ENCODE data around the gene CDK2AP2. TPM values are rescaled to one million over a fixed set of nuclear protein-coding genes. Genes with fewer than 3 reads are reported as not detected.

CDK2AP2 gene
- total and polyA plus RNA-seq, 2 experiments from 2014 or later, result 29.6 to 55.2 TPM

- TF ChIP-seq EZH2phosphoT487 (IDR thresholded peaks at IDR 0.05; ENCODE audit: insufficient read depth, low read depth), result no peak
- TF ChIP-seq EZH2 (IDR thresholded peaks at IDR 0.05; ENCODE audit: insufficient read depth, poor library complexity, severe bottlenecking), result no peak
- Histone ChIP-seq H3K9ac (no peak overlapping the region), H3K4me1 (ENCODE audit: insufficient read depth) (no peaks in the 10 kb centered on the region), H3K79me2 (ENCODE audit: insufficient read depth) (0 out of 2 replicates have a peak, but pooled peaks cover 5% of the 10 kb centered on the region), H3K9me3 (ENCODE audit: low read depth) (no peaks in the 10 kb centered on the region), H3K27ac (no peak overlapping the region), H3K27me3 (replicated peaks; ENCODE audit: insufficient read depth) (no peaks in the 10 kb centered on the region), H3K36me3 (ENCODE audit: low read depth) (no peaks in the 10 kb centered on the region), H3K4me3 (no peak overlapping the region), H2AFZ (no peak overlapping the region), H3K4me2 (ENCODE audit: unreplicated experiment) (no peak overlapping the region), H3F3A (ENCODE audit: insufficient read depth) (no peaks in the 10 kb centered on the region), H4K20me1 (ENCODE audit: insufficient read depth) (no peaks in the 10 kb centered on the region), H3K9me2 (ENCODE audit: insufficient read depth) (no peaks in the 10 kb centered on the region)
- 88 to 90% methylated on average over 19 to 24 of the region's 24 CpGs for WGBS, 2 experiments (ENCODE audit: low coverage in 1 of 2, low lambda C conversion rate in 2 of 2, missing lambda C conversion rate in 2 of 2)
- in situ Hi-C loops (cut with MboI), result no loop called here
- no peak for DNase-seq
Measured at GRCh38 chr11:67491276-67492068, 16.5 kb downstream of the CDK2AP2 start.

DNA sequence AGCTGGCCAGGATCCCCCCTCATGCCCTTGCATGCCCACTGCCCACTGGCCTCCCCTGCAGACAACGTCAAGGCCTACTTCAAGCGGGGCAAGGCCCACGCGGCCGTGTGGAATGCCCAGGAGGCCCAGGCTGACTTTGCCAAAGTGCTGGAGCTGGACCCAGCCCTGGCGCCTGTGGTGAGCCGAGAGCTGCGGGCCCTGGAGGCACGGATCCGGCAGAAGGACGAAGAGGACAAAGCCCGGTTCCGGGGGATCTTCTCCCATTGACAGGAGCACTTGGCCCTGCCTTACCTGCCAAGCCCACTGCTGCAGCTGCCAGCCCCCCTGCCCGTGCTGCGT, 17.3 kb downstream of the CDK2AP2 start:
- TF ChIP-seq EZH2phosphoT487 (IDR thresholded peaks at IDR 0.05; ENCODE audit: insufficient read depth, low read depth) (no peak), EZH2 (IDR thresholded peaks at IDR 0.05; ENCODE audit: insufficient read depth, poor library complexity, severe bottlenecking) (no peak)
- no peaks in the 10 kb centered on the region for H3K9me3 ChIP-seq (ENCODE audit: low read depth)
- H2AFZ ChIP-seq, result no peak overlapping the region
- no peak overlapping the region for H3K4me2 ChIP-seq (ENCODE audit: unreplicated experiment)
- no peaks in the 10 kb centered on the region for H3K36me3 ChIP-seq (ENCODE audit: low read depth)
- H3K4me3 ChIP-seq, result no peak overlapping the region
- H3K27me3 ChIP-seq (replicated peaks; ENCODE audit: insufficient read depth), result no peaks in the 10 kb centered on the region
- no peak overlapping the region for H3K27ac ChIP-seq
- no peaks in the 10 kb centered on the region for H3K9me2 ChIP-seq (ENCODE audit: insufficient read depth)
- no peaks in the 10 kb centered on the region for H3F3A ChIP-seq (ENCODE audit: insufficient read depth)
- no peak for DNase-seq
- in situ Hi-C loops (cut with MboI), result no loop called here
- no peaks in the 10 kb centered on the region for H4K20me1 ChIP-seq (ENCODE audit: insufficient read depth)
- H3K79me2 ChIP-seq (ENCODE audit: insufficient read depth), result 0 out of 2 replicates have a peak, but pooled peaks cover 9% of the 10 kb centered on the region
- no peaks in the 10 kb centered on the region for H3K4me1 ChIP-seq (ENCODE audit: insufficient read depth)
- 86 to 87% methylated on average over 15 of the region's 15 CpGs for WGBS, 2 experiments (ENCODE audit: low coverage in 1 of 2, low lambda C conversion rate in 2 of 2, missing lambda C conversion rate in 2 of 2)
- no peak overlapping the region for H3K9ac ChIP-seq

DNA sequence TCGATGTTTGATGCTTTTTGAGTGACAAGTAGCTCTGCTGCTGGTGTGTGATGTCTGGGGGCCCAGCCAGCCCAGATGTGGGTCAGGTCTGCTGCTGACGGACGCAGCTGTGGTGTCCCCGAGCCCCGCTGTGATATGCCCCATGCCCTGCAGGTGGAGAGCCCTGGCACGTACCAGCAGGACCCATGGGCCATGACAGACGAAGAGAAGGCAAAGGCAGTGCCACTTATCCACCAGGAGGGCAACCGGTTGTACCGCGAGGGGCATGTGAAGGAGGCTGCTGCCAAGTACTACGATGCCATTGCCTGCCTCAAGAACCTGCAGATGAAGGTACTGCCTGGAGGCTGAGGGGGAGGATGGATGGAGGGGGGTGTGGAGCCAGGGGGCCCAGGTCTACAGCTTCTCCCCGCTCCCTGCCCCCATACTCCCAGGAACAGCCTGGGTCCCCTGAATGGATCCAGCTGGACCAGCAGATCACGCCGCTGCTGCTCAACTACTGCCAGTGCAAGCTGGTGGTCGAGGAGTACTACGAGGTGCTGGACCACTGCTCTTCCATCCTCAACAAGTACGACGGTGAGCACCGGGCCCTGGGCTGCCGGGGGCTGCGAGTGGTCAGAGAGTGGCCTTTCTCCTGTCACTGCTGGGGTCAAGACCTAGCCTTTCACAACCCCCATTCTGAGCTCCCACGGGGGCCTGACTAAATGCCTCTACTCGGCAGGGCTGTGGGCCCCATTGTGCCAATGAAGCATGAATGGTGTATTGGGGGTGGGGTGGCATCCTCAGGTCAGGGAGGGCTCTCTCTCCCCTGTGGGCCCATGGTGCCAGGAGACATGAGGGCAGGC, 17.9 kb downstream of the CDK2AP2 start:
- TF ChIP-seq EZH2phosphoT487 (IDR thresholded peaks at IDR 0.05; ENCODE audit: insufficient read depth, low read depth) (no peak), EZH2 (IDR thresholded peaks at IDR 0.05; ENCODE audit: insufficient read depth, poor library complexity, severe bottlenecking) (no peak)
- no peaks in the 10 kb centered on the region for H3K9me2 ChIP-seq (ENCODE audit: insufficient read depth)
- no peaks in the 10 kb centered on the region for H3K36me3 ChIP-seq (ENCODE audit: low read depth)
- H2AFZ ChIP-seq, result no peak overlapping the region
- H3K27ac ChIP-seq, result no peak overlapping the region
- H3K79me2 ChIP-seq (ENCODE audit: insufficient read depth), result 0 out of 2 replicates have a peak, but pooled peaks cover 9% of the 10 kb centered on the region
- no peaks in the 10 kb centered on the region for H3K27me3 ChIP-seq (replicated peaks; ENCODE audit: insufficient read depth)
- no peak for DNase-seq
- in situ Hi-C loops (cut with MboI), result no loop called here
- WGBS, 2 experiments (ENCODE audit: low coverage in 1 of 2, low lambda C conversion rate in 2 of 2, missing lambda C conversion rate in 2 of 2), result 91 to 92% methylated on average over 22 to 23 of the region's 23 CpGs
- H3K9ac ChIP-seq, result no peak overlapping the region
- no peak overlapping the region for H3K4me3 ChIP-seq
- no peaks in the 10 kb centered on the region for H4K20me1 ChIP-seq (ENCODE audit: insufficient read depth)
- H3F3A ChIP-seq (ENCODE audit: insufficient read depth), result no peaks in the 10 kb centered on the region
- H3K4me2 ChIP-seq (ENCODE audit: unreplicated experiment), result no peak overlapping the region
- no peaks in the 10 kb centered on the region for H3K9me3 ChIP-seq (ENCODE audit: low read depth)
- no peaks in the 10 kb centered on the region for H3K4me1 ChIP-seq (ENCODE audit: insufficient read depth)

DNA sequence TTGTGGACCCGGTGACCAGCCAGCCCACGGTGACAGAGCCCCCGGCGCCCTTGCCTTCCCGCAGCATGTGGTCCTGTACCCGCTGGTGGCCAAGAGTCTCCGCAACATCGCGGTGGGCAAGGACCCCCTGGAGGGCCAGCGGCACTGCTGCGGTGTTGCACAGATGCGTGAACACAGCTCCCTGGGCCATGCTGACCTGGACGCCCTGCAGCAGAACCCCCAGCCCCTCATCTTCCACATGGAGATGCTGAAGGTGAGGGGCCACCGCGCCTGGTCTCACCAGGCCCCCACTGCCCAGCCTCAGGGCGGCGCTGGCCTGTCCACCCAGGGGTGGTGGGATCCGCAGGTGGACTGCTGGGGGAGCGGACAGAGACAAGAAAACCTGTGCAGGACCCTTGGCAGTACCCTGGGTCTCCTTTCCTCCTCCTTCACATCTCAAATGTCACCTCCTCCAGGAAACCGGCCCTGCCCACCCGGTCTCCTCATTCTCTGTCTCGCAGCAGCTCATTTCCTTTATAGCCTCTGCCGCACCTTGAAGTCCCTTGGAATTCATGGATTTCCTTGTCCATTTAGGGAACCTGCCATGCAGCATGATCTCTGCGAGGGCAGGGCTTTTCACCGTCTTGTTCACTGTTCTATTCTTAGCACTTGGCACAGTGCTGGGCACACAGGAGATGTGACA, 18.6 kb downstream of the CDK2AP2 start:
- no peak for TF ChIP-seq EZH2 (IDR thresholded peaks at IDR 0.05; ENCODE audit: insufficient read depth, poor library complexity, severe bottlenecking)
- no peak for TF ChIP-seq EZH2phosphoT487 (IDR thresholded peaks at IDR 0.05; ENCODE audit: insufficient read depth, low read depth)
- no peaks in the 10 kb centered on the region for H3F3A ChIP-seq (ENCODE audit: insufficient read depth)
- no peak overlapping the region for H3K27ac ChIP-seq
- H2AFZ ChIP-seq, result no peak overlapping the region
- no peaks in the 10 kb centered on the region for H3K9me2 ChIP-seq (ENCODE audit: insufficient read depth)
- in situ Hi-C loops (cut with MboI), result no loop called here
- no peaks in the 10 kb centered on the region for H4K20me1 ChIP-seq (ENCODE audit: insufficient read depth)
- H3K9ac ChIP-seq, result no peak overlapping the region
- no peaks in the 10 kb centered on the region for H3K27me3 ChIP-seq (replicated peaks; ENCODE audit: insufficient read depth)
- H3K9me3 ChIP-seq (ENCODE audit: low read depth), result no peaks in the 10 kb centered on the region
- no peak overlapping the region for H3K4me2 ChIP-seq (ENCODE audit: unreplicated experiment)
- WGBS, 2 experiments (ENCODE audit: low coverage in 1 of 2, low lambda C conversion rate in 2 of 2, missing lambda C conversion rate in 2 of 2), result 90 to 91% methylated on average over 23 of the region's 25 CpGs
- H3K36me3 ChIP-seq (ENCODE audit: low read depth), result no peaks in the 10 kb centered on the region
- no peak for DNase-seq
- H3K79me2 ChIP-seq (ENCODE audit: insufficient read depth), result peaks cover 12% of the 10 kb centered on the region; the same call in 1 of the 2 replicates
- no peak overlapping the region for H3K4me3 ChIP-seq
- no peaks in the 10 kb centered on the region for H3K4me1 ChIP-seq (ENCODE audit: insufficient read depth)

Measured in GM23248 (cell line).